Non-pigmented ciliary epithelial cell (primary cell): ENCODE measurements around the gene KLHL25.

ENCODE experiments used
- DNase-seq: peaks from one replicate; pipeline ENCODE4 v3.0.0-alpha.2; 2010; ENCODE audit warnings: low read depth

Gene KLHL25

DNA sequence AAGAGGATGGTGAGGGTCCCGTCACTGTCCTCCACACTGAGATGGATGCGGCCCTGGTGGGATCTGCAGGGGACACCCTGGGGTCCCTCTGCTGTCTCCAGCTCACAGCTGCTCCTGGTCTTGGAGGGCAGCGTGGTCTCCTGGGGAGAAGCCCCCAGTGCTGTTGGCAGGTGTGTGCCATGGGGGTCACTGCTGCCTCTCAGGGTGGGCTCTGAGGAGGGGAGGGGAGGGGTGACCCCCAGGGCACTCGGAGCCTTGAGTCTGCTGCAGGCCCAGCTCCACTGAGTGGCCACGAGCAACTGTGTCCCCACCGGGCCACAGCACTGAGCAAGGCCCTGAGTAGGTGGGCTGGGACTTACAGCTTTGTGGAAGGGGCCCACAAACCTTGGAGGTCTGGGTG is 34.7 kb downstream of the KLHL25 start:
- no peak for DNase-seq

DNA sequence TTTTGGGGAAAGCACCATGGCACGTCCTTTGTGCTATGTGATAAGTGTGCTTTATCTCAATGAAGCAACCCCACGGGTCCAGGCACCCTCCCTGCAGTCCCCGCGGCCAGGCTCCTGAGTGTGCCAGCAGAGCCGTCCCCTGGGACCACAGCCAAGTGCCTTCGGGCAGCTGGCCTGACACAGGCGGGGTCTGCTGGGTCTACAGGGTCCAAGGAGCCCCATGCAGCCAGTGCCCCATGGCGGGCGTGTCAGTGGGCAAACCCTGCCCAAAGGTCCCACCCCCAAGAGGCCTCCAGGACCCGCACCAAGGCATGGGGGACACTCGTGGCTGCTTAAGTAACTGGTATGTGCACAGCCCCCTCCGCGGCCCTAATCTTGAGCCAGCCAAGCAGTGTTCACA is 35.3 kb downstream of the KLHL25 start:
- DNase-seq, result no peak

DNA sequence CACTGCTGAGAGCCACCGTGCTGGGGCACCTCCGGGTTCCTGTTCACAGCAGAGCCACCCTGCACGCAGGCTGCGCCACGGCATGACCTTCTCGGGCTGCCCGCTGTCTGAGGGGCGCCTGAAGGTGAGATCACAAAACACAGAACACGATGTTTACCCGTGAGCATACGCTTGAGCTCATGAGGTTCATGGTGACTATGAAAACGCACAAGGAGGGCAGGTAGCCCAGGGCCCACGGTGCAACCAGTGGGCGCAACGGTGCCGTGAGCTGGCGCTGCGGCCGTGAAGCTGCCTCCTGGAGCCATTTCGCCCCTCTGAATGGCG is 36.1 kb downstream of the KLHL25 start:
- DNase-seq, result no peak

DNA sequence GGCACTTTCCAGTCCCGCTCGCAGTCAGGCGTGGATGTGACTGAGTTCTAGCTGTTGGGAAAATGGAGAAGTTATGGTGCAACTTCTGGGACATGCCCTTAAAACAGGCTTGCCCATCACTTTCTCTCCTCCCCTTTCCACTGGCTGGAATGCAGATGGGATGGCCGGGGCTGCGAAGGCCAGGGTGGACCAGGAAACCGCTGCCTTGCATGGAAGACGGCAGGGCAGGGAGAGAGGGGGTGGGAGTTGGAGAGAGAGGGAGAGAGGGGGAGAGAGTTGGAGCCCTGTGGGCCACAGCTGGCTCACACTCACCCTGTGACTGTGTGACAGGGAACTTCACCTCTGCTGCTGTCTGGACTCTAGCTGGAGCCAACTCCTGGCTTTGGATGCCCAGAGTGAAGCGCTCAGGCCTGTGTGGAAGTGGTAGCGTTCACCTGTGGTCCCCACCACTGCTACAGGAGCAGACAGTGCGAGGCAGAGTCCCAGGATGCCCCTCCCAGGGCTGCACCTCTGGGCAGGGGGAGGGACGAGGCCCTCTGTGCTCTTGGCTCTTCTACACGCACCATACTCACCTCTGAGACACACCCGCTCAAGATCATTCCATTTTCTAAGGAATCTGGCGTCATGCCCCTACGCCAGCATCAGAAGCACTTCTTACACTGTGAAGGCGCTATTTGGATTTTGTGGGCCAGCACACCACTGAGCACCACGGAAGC is 36.6 kb downstream of the KLHL25 start:
- DNase-seq, result no peak

DNA sequence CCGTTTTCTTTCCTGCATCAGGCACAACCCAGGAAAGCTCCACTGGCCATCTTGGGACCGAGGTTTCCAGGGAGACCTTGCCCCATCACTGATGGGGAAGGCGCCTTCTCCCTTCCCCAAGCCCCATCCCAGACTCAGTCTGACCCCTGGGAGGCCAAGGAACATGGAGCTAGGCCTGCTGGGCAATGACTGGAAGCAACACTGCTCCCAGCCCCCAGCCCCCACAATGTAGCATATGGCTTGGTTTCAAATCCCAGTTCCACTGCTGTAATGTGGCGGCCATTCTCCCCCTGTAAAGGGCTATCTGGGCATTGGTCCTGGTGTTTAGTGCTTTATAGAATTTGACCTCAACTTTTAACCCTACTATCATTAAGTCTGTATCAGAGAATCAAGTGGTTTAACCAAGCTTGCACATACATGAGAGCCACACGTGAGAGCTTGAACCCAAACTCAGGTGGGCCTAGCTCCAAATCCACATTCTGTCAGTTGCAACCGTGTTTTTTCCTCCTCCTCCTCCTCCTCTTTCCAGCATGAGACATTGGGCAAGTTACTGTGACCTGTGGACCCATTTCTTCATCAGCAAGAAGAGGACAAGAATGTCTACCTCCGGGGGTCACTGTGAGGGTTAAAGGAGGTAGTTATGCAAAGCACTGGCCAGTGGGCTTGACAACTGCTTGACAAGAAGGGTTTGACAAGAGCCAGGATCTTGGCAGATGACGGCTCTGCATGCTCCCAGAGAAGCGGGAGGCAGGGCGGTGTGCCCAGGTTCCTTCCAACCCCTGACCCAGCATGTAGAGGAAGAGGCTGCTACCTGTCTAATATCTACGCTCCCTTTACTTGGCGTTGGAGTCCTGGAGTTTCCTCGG is 37.4 kb downstream of the KLHL25 start:
- DNase-seq, result no peak

DNA sequence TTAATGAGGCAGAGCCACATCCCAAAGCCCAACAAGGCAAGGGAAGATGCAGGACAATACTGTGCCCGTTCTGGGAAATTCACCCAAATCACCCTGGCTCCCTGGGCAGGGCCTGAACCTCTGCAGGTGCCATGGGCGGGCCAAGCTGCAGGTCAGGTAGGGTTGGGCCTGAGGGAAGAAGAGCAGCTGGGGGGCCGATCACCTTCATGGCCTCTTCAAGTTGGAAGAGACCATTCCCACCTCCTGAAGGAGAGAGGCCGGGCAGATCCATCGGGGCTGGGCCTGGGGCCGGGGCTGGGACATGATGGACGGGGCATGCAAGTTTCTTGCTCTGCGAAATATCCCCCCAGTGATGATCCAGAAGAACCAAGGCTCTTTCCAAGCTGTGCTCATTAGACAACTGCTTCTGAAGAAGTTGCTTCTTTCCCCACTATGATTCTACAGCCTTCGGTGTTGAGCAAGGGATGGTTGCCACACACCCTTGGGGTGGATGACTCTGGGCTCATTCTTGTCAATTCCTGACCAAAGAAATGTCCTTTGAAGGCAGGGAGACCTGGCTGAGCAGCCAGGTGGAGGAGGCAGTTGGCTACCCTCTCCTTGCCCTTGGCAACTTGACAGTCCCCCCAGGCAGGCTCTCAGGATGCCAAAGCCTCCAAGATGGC is 38.2 kb downstream of the KLHL25 start:
- DNase-seq, result no peak

DNA sequence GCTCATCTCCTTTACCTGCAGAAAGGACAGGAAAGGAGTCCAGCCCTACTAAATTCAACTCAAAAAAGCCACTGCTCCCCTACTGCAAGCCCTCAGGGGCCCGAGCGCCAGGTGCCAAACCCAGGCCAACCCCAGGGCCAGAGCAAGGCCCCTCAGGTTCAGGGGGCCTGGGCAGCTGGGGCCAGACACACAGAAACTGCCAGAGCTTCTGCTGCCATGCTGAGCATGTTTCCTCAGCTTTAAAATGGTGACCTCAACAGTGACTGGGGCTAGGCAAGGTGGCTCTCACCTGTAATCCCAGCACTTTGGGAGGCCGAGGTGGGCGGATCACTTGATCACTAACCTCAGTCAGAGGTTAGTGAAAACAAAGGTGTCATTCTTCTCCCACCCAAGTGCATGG is 38.8 kb downstream of the KLHL25 start:
- DNase-seq, result no peak

DNA sequence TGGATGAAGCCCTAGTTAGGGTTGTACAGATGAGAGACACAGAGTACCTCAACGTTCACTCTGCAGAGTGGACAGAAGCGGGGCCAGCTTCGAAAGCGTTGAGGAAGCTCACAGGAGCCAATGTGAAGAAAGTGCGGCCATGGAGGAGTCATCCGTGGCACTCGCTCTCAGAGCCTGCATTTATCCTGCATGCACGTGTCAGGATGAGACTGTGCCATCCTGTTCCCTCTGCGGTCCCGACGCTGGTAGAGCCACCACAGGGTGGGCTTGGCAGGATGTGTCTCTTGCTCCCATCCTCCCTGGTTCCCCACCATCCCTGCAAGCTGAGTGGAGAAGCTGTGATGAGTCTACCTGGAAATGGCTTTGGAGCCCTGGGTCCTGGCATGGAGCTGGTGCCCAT is 39.3 kb downstream of the KLHL25 start:
- DNase-seq, result no peak

DNA sequence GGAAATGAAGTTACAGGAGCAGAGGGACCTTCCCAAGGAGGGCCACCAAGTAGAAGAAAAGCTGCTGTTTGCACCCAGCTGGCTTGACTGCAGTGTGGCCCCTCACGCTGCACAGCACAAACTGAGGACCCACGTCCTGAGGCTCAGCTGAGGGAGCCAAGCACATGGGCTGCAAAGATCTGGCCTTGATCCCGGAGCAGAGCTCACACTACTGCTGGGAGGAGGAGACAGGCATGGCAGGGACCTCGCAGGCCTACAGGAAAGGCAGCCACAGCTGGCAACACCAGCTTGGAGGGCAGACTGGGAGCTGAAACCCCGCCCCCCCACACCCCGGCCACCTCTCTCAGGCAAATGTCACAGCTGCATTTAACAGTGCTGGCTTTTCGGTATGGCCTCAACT is 39.7 kb downstream of the KLHL25 start:
- DNase-seq, result no peak

DNA sequence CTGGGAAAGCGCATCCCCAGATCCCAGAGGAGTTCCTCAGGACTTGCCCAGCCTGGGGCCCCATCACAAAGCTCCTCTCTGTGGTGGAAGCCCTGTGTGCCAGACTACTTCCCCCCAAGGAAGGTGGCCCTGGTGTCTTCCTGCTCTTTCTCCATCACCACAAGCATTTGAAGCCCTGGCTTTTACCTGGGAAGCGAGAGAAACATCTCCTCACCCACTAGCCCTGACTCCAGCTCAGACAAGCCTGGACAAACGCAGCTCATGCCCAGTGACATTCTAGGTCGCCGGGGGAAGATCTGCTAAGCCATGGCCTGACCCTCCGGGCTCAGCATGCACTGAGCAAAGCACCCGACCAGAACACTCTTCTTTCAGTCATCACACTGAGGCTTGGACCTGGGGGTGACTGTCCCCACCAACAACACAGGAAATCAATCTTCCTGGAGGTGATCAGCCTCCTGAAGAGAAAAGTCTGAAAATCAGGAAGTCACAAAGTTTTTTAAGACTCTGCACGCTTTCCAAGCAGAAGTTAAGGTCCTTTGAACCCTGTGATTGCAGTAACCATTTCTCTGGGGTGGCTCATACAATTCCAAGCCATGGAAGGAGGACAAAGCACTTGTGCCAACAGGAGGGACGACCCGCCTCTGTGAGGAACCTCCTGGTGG is 40.8 kb downstream of the KLHL25 start:
- DNase-seq, result no peak

DNA sequence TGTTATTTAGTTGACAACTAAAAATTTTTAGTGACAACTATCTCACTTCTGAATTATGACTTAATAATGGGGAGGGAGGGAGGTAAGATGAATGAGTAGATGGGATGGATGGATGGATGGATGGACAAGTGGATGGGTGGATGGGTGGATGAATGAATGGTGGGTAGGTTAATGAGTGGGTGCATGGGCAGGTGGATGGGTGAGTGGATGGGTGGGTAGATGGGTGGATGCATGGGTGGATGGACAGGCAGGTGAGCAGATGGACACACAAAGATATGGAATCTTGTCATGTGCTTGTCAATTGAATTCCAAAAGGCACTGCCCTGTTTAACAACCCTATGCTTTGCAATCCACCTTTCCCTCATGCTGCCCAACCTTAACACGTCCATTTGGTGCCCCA is 41.5 kb downstream of the KLHL25 start:
- DNase-seq, result no peak

DNA sequence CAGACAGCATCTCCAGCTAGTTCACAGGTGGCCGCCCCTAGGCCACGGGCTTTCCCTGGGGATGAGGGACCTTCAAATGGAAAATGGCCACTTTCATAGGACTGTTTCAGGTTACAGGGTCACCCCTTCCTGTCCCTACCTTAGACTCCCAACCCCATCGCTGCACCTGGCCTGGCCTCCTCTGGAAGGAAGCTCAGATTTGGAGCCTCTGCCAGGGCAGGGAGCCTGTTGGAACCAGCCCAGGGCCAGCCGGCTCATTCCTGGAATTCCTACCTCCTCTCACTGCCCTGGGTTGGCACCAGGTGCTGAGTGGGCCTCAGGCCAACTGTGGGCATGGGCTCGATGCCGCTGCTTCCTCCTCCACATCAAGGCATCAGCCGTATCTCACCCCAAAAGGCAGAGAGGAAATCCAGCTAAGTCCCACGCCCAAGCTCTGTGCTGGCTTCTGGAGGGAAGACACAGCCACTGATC is 42.2 kb downstream of the KLHL25 start:
- no peak for DNase-seq

DNA sequence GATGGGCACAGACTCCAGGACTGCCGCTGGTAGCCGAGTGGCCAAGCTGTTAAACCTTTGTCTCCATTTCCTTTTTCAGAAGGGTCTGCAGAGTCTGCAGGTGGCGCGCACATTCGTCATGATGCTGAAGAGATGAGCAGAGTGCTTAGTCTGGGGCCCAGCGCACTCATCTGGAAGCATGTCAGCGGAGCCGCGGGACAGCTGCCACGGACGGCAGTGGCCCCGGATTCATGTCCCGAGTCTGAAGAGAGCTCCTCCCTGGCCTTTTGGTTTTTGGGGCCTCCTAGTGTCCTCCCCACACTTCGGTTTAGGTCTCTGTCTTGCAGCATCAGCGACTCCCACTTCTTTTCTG is 42.6 kb downstream of the KLHL25 start:
- no peak for DNase-seq

DNA sequence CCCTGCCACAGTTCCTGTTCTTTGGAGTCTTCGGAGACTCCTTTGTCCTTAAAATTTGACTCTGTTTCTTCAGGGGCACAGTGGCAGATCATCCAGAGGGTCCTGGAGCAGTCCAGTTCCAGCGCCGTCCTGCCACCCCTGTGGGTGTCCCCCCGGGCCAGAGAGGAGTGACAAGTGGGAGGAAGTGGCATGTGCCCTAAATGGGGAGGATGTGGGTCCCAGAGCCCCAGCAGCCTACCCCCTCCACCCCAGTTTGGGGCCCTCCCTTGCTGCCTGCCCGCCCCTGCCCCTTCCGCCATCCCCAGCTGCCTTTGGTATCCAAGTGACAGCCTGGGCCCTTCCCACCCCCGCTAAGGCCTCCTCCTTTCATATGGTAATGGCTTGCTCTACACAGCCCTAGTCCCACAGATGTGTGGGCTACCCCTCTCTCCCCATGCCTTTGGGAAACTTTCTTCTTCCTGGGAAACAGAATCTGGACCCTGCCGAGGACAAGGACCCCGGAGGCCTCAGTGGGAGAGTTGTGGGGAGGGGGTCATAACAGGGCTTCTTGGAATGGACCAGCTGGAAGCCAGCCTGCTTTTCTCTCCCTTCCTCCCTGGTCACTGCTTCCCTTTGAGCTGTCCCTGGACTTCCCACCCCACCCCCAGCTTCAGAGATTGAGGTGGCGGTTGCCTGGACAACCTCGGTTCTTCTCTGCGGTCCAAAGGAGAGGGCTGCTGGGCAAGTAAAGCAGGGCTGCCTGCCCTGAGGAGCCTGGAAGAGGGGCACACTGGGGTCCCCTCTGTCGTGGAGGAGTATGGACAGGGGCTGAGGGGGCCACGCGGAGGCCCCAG is 43.2 kb downstream of the KLHL25 start:
- no peak for DNase-seq

DNA sequence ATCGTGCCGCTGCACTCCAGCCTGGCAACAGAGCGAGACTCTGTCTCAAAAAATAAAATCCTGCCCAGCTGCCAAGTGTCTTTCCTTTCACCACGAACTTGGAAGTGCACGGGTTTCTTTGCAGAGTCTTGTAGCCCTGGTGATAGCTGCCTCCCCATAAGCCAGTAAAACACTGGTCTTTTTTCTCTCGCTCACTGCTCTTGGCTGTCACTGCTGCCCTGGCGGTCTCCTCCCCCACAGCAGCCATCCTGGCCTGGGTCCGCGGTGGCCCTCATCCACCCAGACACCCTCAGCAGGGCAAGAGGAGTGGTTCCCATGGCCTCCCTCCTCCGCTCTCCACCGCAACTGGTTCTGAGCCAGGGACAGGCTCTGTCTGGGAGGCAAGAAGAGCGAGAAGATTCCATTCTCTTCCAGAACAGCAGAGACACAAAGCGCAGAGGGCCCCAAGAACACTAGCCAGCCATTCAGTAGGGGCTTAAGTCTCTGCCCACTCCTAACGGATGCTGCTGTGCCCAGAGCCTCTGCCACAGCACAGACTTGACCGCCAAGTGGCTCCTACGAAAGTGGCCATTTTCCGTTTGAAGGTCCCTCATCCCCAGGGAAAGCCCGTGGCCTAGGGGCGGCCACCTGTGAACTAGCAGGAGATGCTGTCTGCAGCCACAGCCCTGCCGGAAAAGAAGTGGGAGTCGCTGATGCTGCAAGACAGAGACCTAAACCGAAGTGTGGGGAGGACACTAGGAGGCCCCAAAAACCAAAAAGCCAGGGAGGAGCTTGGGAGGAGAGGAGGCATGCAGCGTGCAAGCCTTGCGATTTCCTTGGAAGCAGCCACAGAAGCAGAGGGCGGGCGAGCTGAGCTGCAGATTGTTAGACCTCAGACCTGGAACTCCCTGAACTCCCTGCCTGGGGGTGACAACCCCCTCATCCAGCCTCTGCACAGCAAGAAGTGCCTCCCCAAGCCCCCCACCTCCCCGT is 44.1 kb downstream of the KLHL25 start:
- no peak for DNase-seq

DNA sequence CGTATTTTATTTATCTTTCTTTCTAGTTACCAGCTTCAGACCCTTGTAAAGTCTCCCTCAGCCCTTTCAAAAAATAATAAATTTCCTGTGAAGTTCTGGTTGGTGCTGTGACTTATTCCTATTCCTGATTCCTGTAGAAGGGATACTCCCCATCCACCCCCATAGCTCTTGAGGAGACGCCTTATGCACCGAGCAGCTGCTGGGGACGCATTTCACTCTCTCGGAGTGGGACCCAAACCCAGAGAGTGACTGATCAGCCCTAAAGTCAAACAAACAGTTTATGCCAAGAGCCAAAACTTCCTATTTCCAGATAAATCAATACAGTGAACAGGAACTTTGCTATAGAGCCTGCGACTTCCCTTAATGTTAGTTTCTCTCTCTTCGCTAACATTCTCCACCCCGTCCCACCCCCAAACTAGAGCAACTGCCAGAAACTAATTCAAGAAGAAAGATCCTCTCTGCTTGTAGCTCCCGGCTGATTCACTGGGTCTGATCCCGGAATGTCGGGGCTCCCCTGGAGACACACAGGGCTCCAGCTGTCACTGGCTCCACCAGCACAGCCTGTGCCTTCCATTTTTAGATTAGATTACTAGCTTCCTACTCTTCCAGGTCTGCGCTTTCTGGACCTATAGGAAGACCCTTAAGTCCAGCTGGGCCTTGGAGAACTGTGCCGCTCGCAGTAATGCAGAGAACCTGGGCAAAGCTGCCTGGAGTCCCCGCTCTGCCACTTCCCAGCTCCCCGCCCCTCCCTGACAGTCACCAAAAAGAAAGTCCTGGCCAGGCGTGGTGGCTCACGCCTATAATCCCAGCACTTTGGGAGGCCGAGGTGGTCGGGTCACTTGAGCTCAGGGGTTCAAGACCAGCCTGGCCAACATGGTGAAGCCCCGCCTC is 45.2 kb downstream of the KLHL25 start:
- DNase-seq, result no peak

DNA sequence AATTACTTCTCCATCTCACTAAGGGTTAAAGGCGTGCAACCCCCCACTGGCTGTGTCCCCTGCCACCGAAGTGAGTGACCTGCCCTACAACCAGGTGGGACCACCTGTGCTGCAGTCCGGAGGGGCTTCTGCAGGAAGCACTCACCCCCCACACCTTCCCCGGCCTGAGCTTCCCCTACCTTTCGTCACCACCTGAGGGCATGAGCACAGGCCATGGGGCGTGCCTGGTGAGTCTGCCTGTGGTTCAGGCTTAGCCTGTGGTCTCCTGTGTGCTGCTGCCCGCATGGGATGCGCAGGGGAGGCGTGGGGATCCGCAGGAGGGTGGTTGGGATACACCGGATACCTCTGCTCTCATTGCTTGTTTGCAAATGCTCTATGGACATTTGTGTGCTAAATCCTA is 46.0 kb downstream of the KLHL25 start:
- DNase-seq, result no peak

DNA sequence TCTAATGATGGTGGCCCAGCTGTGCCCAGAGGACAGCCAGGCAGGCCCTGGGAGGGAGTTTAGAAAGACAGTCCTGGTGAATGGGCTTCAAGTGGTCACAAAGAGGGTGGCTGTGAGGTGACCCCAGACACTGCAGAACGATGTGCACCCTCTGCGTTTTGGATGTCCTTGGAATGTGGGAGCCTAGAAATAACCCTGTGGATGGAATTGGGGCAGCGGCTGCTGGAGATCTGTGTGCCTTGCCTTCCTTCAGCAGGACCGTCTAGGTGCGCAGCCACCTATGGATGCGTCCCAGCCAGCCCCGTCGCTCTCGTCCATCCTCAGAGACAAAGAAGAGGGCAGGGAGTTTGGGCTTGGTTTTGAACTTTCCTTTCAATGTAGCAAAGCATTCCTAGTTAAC is 46.5 kb downstream of the KLHL25 start:
- DNase-seq, result no peak

DNA sequence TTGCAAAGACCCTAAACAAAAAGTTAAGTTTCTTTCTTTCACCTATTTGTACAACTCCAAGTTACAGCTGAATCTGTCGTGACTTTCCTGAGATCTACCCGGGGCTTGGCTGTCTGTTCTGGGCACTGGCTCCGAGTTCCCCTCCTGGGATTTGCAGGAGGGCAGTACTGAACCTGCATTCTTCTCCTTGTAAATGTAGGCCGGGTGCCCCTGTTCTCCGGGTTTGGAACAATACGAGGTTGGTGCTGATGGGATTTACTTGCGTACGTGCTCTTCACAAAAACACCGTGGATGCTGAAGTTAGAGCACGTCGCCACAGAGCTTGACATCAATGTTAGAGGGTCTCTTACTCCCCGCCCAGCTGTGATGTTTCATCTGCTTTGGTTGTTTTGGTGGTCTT is 48.1 kb downstream of the KLHL25 start:
- no peak for DNase-seq
